Measurements from ENCODE around the gene CD3E.

CD3E gene

GRCh38 chr11:118310271-118310670 is 5.7 kb downstream of the CD3E start:
- TF ChIP-seq NFRKB (IDR thresholded peaks at IDR 0.05) (no peak), LEF1 (IDR thresholded peaks at IDR 0.05; ENCODE audit: borderline replicate concordance) (no peak), BHLHE40 (IDR thresholded peaks at IDR 0.05; ENCODE audit: borderline replicate concordance) (no peak), TARDBP (IDR thresholded peaks at IDR 0.05) (no peak), ELF4 (IDR thresholded peaks at IDR 0.05) (no peak), SUZ12 (IDR thresholded peaks at IDR 0.05) (no peak), SP1 (IDR thresholded peaks at IDR 0.05) (no peak), PKNOX1 (IDR thresholded peaks at IDR 0.05) (no peak), CTBP1 (IDR thresholded peaks at IDR 0.05; ENCODE audit: borderline replicate concordance) (no peak), ZNF384 (IDR thresholded peaks at IDR 0.05) (no peak), L3MBTL2 (conservative IDR thresholded peaks at IDR 0.05) (no peak), HDGF (IDR thresholded peaks at IDR 0.05; ENCODE audit: borderline replicate concordance) (no peak), FOXK2 (IDR thresholded peaks at IDR 0.05) (no peak), ARNT (IDR thresholded peaks at IDR 0.05) (no peak), FOXA1 (IDR thresholded peaks at IDR 0.05) (no peak)
- POLR2A ChIA-PET, result no interaction called here
- CTCF ChIA-PET, result no interaction called here

GRCh38 chr11:118310781-118311485 is 6.4 kb downstream of the CD3E start:
- ChIA-PET CTCF (no interaction called here), POLR2A (no interaction called here)
- DNase-seq (ENCODE audit: extremely low spot score), result no peak
- TF ChIP-seq SUZ12 (IDR thresholded peaks at IDR 0.05) (no peak), LEF1 (IDR thresholded peaks at IDR 0.05; ENCODE audit: borderline replicate concordance) (no peak), ZNF384 (IDR thresholded peaks at IDR 0.05) (no peak), NFRKB (IDR thresholded peaks at IDR 0.05) (no peak), ARNT (IDR thresholded peaks at IDR 0.05) (no peak), FOXA1 (IDR thresholded peaks at IDR 0.05) (no peak), SP1 (IDR thresholded peaks at IDR 0.05) (no peak), FOXM1 (IDR thresholded peaks at IDR 0.05; ENCODE audit: borderline replicate concordance) (no peak), BHLHE40 (IDR thresholded peaks at IDR 0.05; ENCODE audit: borderline replicate concordance) (no peak), PKNOX1 (IDR thresholded peaks at IDR 0.05) (no peak), L3MBTL2 (conservative IDR thresholded peaks at IDR 0.05) (no peak), FOXK2 (IDR thresholded peaks at IDR 0.05) (no peak), HDGF (IDR thresholded peaks at IDR 0.05; ENCODE audit: borderline replicate concordance) (no peak), ELF4 (IDR thresholded peaks at IDR 0.05) (no peak), TARDBP (IDR thresholded peaks at IDR 0.05) (no peak)

More at GRCh38 chr11:118310271-118310670, 5.7 kb downstream of the CD3E start:
- DNase-seq (ENCODE audit: extremely low spot score), result no peak

GRCh38 chr11:118311518-118311917 is 7.0 kb downstream of the CD3E start:
- DNase-seq (ENCODE audit: extremely low spot score), result no peak
- no peak for TF ChIP-seq L3MBTL2 (conservative IDR thresholded peaks at IDR 0.05)
- no peak for TF ChIP-seq BHLHE40 (IDR thresholded peaks at IDR 0.05; ENCODE audit: borderline replicate concordance)
- TF ChIP-seq TARDBP (IDR thresholded peaks at IDR 0.05), result no peak
- no peak for TF ChIP-seq ARNT (IDR thresholded peaks at IDR 0.05)
- TF ChIP-seq NFRKB (IDR thresholded peaks at IDR 0.05), result no peak
- ChIA-PET POLR2A (no interaction called here), CTCF (no interaction called here)

- CTCF ChIA-PET, result no interaction called here
- DNase-seq (ENCODE audit: extremely low spot score), result no peak
- TF ChIP-seq HDGF (IDR thresholded peaks at IDR 0.05; ENCODE audit: borderline replicate concordance) (no peak), NFRKB (IDR thresholded peaks at IDR 0.05) (no peak), FOXK2 (IDR thresholded peaks at IDR 0.05) (no peak), SUZ12 (IDR thresholded peaks at IDR 0.05) (no peak), L3MBTL2 (conservative IDR thresholded peaks at IDR 0.05) (no peak), FOXA1 (IDR thresholded peaks at IDR 0.05) (no peak), PKNOX1 (IDR thresholded peaks at IDR 0.05) (no peak), SP1 (IDR thresholded peaks at IDR 0.05) (no peak)
- POLR2A ChIA-PET, result no interaction called here
These were observed 7.8 kb downstream of the CD3E start for GRCh38 chr11:118312328-118312727.

GRCh38 chr11:118313242-118313641 is 8.7 kb downstream of the CD3E start:
- no peak for DNase-seq (ENCODE audit: extremely low spot score)
- TF ChIP-seq ZNF384 (IDR thresholded peaks at IDR 0.05), result no peak
- TF ChIP-seq PKNOX1 (IDR thresholded peaks at IDR 0.05), result no peak
- no peak for TF ChIP-seq BHLHE40 (IDR thresholded peaks at IDR 0.05; ENCODE audit: borderline replicate concordance)
- TF ChIP-seq NFRKB (IDR thresholded peaks at IDR 0.05), result no peak
- no peak for TF ChIP-seq SUZ12 (IDR thresholded peaks at IDR 0.05)
- no peak for TF ChIP-seq ELF4 (IDR thresholded peaks at IDR 0.05)
- TF ChIP-seq SP1 (IDR thresholded peaks at IDR 0.05), result no peak
- no peak for TF ChIP-seq LEF1 (IDR thresholded peaks at IDR 0.05; ENCODE audit: borderline replicate concordance)
- TF ChIP-seq CTBP1 (IDR thresholded peaks at IDR 0.05; ENCODE audit: borderline replicate concordance), result no peak
- POLR2A ChIA-PET, result interaction anchor here (0.6 kb wide), 1 partner anchor 134 kb away, joined by 3 read pairs; no protein-coding TSS in a partner anchor
- CTCF ChIA-PET, result no interaction called here

- DNase-seq (ENCODE audit: extremely low spot score), result no peak
- TF ChIP-seq PKNOX1 (IDR thresholded peaks at IDR 0.05) (no peak), BHLHE40 (IDR thresholded peaks at IDR 0.05; ENCODE audit: borderline replicate concordance) (no peak), NFRKB (IDR thresholded peaks at IDR 0.05) (no peak), SUZ12 (IDR thresholded peaks at IDR 0.05) (no peak), LEF1 (IDR thresholded peaks at IDR 0.05; ENCODE audit: borderline replicate concordance) (no peak), ZNF384 (IDR thresholded peaks at IDR 0.05) (no peak), CTBP1 (IDR thresholded peaks at IDR 0.05; ENCODE audit: borderline replicate concordance) (no peak), SP1 (IDR thresholded peaks at IDR 0.05) (no peak), ARNT (IDR thresholded peaks at IDR 0.05) (no peak), FOXM1 (IDR thresholded peaks at IDR 0.05; ENCODE audit: borderline replicate concordance) (no peak), FOXK2 (IDR thresholded peaks at IDR 0.05) (no peak), TARDBP (IDR thresholded peaks at IDR 0.05) (no peak), ELF4 (IDR thresholded peaks at IDR 0.05) (no peak), FOXA1 (IDR thresholded peaks at IDR 0.05) (no peak), HDGF (IDR thresholded peaks at IDR 0.05; ENCODE audit: borderline replicate concordance) (no peak), L3MBTL2 (conservative IDR thresholded peaks at IDR 0.05) (no peak)
- CTCF ChIA-PET, result interaction anchor here (1.0 kb wide), 1 partner anchor 19 kb away, joined by 3 read pairs; no protein-coding TSS in a partner anchor
- POLR2A ChIA-PET, result interaction anchor here (1.3 kb wide), 1 partner anchor 44 kb away, joined by 3 read pairs; the partner anchor contains the start of gene UBE4A
These were observed 10.5 kb downstream of the CD3E start for GRCh38 chr11:118314988-118315411.

Measured in HEK293T (cell line).